ES-I3 (cell line): ENCODE data around the gene ADIPOR2.
"Not testable (repeated sequence)": the region's sequence is repeated elsewhere in the genome, so short reads cannot be mapped to it uniquely, and the experiment has no call there.

Experiments used
- H3K36me3 ChIP-seq: 2 replicates; pipeline ENCODE4 v1.6.1; 2013; ENCODE audit warnings: mild to moderate bottlenecking, low read length, control low read depth, moderate library complexity; ENCODE audit not compliant: insufficient read depth
- H3K4me1 ChIP-seq: 2 replicates; pipeline ENCODE4 v1.6.1; 2013; ENCODE audit warnings: mild to moderate bottlenecking, control low read depth, low read length; ENCODE audit not compliant: insufficient read depth
- H3K9ac ChIP-seq: 2 replicates; pipeline ENCODE4 v1.6.1; 2013; ENCODE audit warnings: low read depth, mild to moderate bottlenecking, low read length, moderate library complexity
- H3K9me3 ChIP-seq: 2 replicates; pipeline ENCODE4 v1.6.1; 2013; ENCODE audit warnings: mild to moderate bottlenecking, low read length, moderate library complexity; ENCODE audit not compliant: control insufficient read depth, insufficient read depth

Gene ADIPOR2

DNA sequence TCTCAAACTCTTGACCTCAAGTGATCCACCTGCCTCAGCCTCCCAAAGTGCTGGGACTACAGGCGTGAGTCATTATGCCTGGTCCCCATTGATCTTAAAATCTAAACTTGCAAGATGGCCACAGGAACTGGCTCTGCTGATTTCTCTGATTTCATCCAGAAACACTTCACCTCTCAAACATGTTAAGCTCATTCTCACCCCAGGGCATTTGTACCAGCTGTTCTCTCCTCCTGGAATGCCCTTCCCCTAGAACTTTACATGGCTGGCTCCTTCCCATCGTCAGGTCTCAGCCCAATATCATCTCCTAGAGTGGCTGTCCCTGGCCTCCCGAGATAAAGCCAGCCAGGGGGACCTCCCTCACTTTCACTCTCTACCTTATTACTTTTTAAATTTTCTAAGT, 124.2 kb downstream of the ADIPOR2 start:
- no peaks in the 10 kb centered on the region; the same call in 1 of the 2 replicates for H3K9me3 ChIP-seq
- no peaks in the 10 kb centered on the region for H3K4me1 ChIP-seq
- no peaks in the 10 kb centered on the region for H3K36me3 ChIP-seq
- no peak overlapping the region for H3K9ac ChIP-seq

DNA sequence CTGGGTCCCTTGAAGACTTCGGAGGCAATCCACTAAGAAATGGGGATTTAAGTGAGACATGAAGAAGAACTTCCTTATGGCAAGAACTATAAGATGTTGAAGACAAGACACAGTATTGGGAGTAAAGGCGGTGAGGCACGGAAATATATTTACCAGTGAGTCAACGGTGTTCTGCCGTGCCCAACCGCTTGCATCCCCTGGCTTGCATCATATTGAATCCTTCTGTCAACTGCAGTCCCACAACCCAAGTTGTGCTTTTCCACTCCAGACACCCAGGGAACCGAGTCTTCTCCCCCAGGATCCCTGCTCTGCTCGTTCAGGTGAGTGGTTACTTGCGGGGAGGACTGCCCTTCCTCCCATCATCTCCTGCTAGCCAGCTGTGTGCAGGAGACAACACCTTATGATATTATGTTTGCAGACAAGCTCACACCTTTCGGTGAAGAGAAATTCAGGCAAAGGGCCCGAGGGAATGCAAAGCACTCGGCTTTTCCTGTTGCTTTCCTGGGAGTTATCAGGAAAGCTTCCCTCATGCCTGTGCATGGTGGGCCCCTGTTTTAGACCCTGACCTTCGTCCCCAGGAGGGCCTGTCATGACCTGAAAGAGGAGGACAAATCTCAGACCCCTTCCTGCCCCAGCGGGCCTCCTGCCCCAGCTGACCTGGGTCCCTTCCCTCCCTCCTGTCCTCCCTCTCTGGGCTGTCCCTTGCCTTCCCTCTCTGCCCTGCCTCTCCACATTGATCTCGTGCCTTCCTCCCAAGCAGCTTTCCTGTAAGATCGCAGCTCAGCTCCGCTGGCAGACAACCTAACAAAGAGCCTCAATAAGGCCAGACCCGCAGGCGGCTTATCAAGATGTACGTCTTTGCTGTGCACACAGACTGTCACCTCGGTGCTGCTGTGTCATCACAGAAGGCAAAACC, 125.2 kb downstream of the ADIPOR2 start:
- Histone ChIP-seq H3K36me3 (no peaks in the 10 kb centered on the region), H3K9ac (no peak overlapping the region), H3K9me3 (no peaks in the 10 kb centered on the region; the same call in 1 of the 2 replicates), H3K4me1 (no peaks in the 10 kb centered on the region)

DNA sequence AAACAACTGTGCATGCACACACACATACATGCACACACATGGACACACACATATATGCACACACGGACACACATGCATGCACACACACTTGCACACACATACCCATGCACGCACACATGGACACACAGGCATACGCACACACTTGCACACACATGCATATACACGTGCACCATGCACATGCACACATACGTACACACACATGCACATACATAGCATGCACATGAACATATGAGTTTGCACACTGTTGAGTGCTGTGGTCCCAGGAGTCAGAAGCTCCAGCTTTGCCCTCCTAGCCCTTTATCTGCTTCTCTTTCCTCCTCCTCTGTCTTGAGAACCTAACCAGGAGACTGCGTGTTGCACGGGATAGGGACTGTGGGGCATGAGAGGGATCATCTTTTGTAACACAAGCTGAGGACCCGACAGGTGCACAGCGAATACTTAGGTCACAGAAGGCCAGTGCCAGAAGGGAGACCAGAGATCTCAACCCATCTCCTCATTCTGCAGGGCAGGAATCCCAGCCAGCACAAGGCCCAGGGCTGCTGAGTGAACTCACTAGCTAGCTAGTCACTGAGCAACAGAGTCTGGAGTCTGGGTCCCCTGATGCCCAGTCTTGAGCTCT, 126.0 kb downstream of the ADIPOR2 start:
- Histone ChIP-seq H3K36me3 (no peaks in the 10 kb centered on the region), H3K9ac (no peak overlapping the region), H3K9me3 (no peaks in the 10 kb centered on the region; the same call in 1 of the 2 replicates), H3K4me1 (no peaks in the 10 kb centered on the region)

DNA sequence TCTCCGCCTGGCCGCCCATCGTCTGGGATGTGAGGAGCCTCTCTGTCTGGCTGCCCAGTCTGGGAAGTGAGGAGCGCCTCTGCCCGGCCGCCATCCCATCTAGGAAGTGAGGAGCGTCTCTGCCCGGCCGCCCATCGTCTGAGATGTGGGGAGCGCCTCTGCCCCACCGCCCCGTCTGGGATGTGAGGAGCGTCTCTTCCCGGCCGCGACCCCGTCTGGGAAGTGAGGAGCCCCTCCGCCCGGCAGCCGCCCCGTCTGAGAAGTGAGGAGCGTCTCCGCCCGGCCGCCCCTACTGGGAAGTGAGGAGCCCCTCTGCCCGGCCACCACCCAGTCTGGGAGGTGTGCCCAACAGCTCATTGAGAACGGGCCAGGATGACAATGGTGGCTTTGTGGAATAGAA, 127.1 kb downstream of the ADIPOR2 start:
- not testable (repeated sequence) for H3K9ac ChIP-seq, H3K4me1 ChIP-seq, H3K36me3 ChIP-seq, H3K9me3 ChIP-seq

DNA sequence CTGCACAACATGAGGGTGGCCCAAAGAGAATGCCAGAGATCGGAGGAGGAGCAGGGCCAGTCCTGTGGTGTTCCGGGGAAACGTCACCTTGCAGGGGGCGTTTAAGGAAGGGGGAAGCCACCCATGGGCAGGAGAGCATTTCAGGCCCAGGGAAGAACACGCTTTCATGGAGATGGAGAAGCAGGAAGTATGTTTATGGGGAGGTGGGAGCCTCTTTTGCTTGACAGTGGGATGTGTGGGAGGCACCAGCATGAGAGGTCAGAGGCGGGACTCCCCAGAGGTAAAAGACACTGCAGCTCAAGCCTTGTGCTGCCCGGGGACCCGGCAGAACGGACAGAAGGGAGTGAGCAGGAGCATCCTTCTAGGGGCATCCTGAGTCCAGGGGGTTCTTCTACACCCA, 128.2 kb downstream of the ADIPOR2 start:
- no peak overlapping the region for H3K9ac ChIP-seq
- H3K36me3 ChIP-seq, result no peaks in the 10 kb centered on the region
- no peaks in the 10 kb centered on the region; the same call in 1 of the 2 replicates for H3K9me3 ChIP-seq
- H3K4me1 ChIP-seq, result no peaks in the 10 kb centered on the region

DNA sequence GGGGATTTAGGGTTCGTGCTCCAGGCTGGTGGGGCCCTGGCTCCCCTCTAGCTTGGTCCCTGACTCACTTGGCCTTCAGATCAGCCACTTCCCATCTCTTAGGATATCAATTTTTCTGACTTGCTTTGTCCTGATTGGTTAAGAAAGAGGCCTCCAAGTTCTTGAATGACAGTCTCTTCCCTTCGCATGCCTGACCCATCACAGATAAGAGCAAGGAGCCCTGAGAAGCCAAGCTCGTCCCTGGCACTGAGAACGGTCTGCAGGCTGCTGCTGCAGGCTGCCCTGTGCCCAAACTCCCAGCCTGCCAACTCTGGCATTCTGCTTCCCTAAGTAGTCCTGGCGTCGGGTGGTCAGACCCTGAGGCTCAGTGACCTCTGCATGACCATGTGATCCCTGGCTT, 128.7 kb downstream of the ADIPOR2 start:
- Histone ChIP-seq H3K36me3 (no peaks in the 10 kb centered on the region), H3K4me1 (no peaks in the 10 kb centered on the region), H3K9me3 (no peaks in the 10 kb centered on the region; the same call in 1 of the 2 replicates), H3K9ac (no peak overlapping the region)

DNA sequence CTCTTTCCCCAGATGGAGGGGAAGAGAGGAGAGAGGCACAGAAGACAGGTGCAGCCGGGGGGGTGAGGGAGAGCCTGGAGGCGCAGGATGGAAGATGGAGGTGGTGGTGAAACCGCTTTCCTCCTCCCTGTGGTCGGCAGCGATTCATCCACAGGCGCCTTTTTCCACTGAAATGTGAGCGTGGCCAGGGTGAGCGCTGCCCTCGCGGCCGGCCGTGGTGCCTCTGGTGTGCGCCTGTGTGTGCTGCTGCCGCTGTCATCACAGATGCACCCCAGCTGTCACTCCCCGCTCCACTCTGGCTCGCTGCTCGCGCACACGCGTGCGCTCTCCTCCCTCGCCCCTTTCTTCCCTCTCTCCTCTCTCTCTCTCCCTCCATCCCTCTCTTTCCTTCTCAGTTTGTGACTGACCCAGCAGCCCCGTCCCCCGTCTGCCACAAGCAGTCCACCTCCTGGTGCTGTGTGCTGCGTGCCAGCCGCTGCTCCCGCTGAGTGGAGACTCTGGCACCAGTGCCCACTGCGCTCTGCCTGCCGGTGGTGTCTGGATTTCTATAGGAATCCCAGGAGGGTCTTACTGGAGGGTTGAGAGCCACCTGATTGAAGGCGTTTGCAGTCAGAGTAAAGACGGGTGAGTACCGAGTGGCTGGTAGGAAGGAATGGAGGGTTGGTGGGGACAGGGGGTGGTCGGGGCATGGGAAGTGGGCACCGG, 129.5 kb downstream of the ADIPOR2 start, which contains the start of gene LRTM2:
TSS of gene LRTM2 (plus strand) at position 375 of the 705 bp plus-strand sequence. CDS start 7,584 bp downstream, outside the sequence.
- H3K9me3 ChIP-seq, result no peaks in the 10 kb centered on the region; the same call in 1 of the 2 replicates
- no peak within 1 kb of the TSS for H3K9ac ChIP-seq
- H3K4me1 ChIP-seq, result no peaks in the 10 kb centered on the region
- no peaks in the 10 kb centered on the region for H3K36me3 ChIP-seq

DNA sequence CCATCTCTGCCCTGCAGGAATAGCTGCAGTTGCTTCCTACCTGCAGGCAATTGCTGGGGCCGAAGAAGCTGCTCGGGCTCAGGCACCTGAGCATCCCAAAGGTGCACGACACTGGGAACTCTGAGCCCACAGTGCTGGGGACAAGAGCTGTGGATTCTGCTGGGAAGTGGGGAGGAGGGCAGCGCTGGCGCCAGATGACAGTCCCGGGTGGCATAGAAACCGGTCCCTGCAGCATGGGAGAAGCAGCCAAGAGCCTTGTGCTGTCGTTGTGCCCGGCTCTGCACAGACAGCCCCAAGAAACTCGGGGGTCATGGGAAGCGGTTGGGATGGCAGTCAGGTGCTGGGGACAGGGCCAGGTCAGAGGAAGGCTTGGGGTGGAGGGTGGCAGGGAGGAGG, 130.0 kb downstream of the ADIPOR2 start:
- no peaks in the 10 kb centered on the region; the same call in 1 of the 2 replicates for H3K9me3 ChIP-seq
- H3K4me1 ChIP-seq, result no peaks in the 10 kb centered on the region
- no peak overlapping the region for H3K9ac ChIP-seq

DNA sequence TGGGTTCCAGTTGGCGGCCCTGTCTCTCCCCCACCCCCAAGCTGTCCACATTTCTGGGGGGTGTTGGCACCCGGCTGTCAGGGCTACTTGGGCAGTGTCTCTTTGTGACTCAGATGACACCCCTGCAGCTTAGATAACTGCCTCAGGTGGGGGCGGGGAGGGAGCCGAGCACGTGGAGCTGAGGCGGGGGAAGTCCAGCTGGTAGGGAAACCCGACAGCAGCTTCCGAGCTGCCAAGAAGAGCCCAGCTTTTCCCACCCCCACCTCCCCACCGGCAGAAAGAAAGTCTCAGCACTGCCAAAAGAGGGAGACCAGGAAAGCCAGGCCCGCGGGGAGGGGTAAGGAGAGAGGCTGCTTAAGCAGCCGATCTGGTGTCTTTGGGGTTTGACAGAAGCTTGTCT, 130.9 kb downstream of the ADIPOR2 start:
- Histone ChIP-seq H3K9ac (no peak overlapping the region), H3K36me3 (no peaks in the 10 kb centered on the region), H3K9me3 (no peaks in the 10 kb centered on the region; the same call in 1 of the 2 replicates), H3K4me1 (no peaks in the 10 kb centered on the region)

More for the DNA sequence above, 130.0 kb downstream of the ADIPOR2 start:
- no peaks in the 10 kb centered on the region for H3K36me3 ChIP-seq

DNA sequence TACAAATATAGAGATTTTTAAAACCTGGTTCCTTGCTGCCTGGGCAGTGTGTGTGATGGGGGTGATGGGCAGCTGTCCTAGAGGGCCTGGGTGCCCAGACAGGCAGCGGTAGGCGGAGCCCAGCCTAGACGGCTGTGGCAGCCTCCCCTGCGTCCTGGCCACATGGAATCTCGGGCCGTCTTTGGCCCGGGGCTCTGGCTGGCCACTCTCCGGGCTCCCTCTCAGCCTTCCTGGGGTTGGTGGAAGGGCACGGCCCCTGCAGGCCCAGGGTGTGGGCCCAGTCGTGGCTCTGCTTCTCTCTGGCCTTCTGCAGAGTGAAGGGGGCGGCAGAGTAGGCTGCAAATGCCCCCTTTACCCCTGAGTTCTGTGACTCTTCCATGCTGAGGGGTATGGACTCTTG, 131.8 kb downstream of the ADIPOR2 start:
- no peak overlapping the region for H3K9ac ChIP-seq
- no peaks in the 10 kb centered on the region for H3K36me3 ChIP-seq
- no peaks in the 10 kb centered on the region for H3K4me1 ChIP-seq
- no peaks in the 10 kb centered on the region for H3K9me3 ChIP-seq

DNA sequence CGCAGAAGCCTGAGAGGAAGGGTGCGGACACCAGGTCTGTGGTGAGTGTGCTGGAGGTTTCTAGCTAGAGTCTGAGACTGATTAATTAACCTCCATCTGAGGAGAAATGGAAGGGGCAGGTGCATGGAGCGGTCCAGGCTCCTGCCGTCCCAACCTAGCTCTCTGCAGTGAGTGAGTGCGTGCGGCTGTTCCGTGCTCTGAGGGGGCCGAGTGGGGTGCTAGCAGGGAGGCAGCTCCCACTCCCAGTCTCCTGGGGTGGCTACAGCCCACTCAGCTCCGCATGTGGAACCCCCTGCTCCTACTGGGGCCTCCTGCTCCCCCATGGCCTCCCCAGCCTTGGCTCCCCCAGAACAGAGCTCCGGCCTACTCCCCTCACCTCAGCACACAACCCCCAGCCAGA, 132.4 kb downstream of the ADIPOR2 start:
- no peaks in the 10 kb centered on the region for H3K4me1 ChIP-seq
- H3K9ac ChIP-seq, result no peak overlapping the region

DNA sequence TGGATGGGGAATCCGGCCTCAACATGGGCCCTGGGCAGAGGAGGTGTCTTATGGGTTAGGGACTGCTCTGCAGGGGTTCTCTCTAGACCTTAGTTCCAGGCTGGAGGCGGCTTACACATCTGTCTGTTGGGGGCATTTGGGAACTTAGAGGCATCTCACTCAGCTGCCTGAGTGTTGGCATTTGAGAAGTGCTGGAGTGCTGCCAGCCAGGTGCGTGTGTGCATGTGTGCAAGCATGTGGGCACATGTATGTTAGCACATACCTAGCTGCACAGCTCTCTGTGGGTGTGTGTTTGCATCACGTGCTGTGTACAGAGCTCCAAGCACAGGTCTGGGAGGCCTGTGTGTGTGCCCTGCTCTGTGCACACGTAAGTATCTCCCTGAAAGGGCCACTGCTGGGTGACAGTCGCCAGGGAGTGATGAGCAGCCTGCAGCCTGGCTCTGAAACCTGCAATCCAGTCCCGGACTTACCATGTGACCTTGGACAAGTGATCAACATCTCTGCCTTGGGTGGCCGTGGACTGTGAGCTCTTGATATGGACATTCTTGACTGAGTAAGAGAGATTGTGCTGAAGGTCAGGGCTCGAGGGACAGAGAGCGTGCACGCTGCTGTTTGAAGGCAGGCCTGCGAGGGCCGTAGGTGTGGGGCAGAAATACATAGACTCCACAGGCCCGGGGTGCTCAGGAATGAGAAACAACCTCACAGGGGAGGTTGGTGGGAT, 134.7 kb downstream of the ADIPOR2 start:
- no peak overlapping the region for H3K9ac ChIP-seq
- H3K4me1 ChIP-seq, result no peaks in the 10 kb centered on the region
- no peaks in the 10 kb centered on the region for H3K36me3 ChIP-seq
- no peaks in the 10 kb centered on the region for H3K9me3 ChIP-seq

More for the DNA sequence above, 132.4 kb downstream of the ADIPOR2 start:
- H3K9me3 ChIP-seq, result no peaks in the 10 kb centered on the region
- no peaks in the 10 kb centered on the region for H3K36me3 ChIP-seq

DNA sequence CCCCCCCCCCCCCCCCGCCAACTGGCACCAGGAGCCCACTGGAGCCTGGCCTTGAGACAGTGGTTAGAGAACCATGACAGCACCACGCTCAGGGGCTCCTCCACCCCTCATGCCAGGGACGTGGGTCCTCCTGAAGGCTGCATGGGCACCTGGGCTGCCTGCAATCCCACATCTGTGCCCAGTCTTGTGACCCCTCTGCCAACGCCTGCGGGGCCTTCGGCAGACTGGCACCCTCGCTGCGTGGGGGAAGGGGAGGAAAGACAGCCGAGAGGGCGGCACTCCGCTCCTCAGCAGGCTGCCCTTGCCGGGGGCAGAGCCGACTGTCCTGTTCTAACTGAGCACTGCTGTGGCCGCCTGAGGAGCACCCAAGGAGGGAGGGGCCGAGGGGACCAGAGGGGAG, 135.5 kb downstream of the ADIPOR2 start:
- H3K36me3 ChIP-seq, result no peaks in the 10 kb centered on the region
- H3K4me1 ChIP-seq, result no peaks in the 10 kb centered on the region; the same call in 1 of the 2 replicates
- no peaks in the 10 kb centered on the region for H3K9me3 ChIP-seq
- no peak overlapping the region for H3K9ac ChIP-seq
